CD14-positive monocyte (primary cell): ENCODE data around the gene ORC1. TPM values are rescaled to one million over a fixed set of nuclear protein-coding genes. Genes with fewer than 3 reads are reported as not detected.
A peak's percentile ranks its signal among the peaks of the same experiment; 100 is the strongest.

Experiments
- DNase-seq, 3 donors: peaks; one replicate each; pipeline ENCODE4 v3.0.0-alpha.2; 2011 to 2022
- H2AFZ ChIP-seq: 2 replicates; pipeline ENCODE4 v1.6.0; 2012; ENCODE audit warnings: mild to moderate bottlenecking, low read depth, low read length, inconsistent platforms; ENCODE audit not compliant: insufficient read depth, poor library complexity, severe bottlenecking
- H3K27ac ChIP-seq, 2 donors: 1 replicate in 1 of 2; 2 replicates in 1 of 2; pipeline ENCODE4 v1.5.1; 2012 to 2013; ENCODE audit warnings: low read length in 2 of 2, control low read depth in 1 of 2, inconsistent platforms in 1 of 2, low read depth in 1 of 2, mild to moderate bottlenecking in 1 of 2
- H3K27me3 ChIP-seq, 2 donors: one replicate each; pipeline versions ENCODE4 v1.6.0 to v1.6.1; 2011 to 2013; ENCODE audit warnings: low read length in 2 of 2; ENCODE audit not compliant: control insufficient read depth in 2 of 2, insufficient read depth in 2 of 2
- H3K36me3 ChIP-seq, 2 donors: replicated peaks in 1 of 2; 1 replicate in 1 of 2; 2 replicates in 1 of 2; pipeline versions ENCODE4 v1.5.1 to v1.6.1; 2012 to 2013; ENCODE audit warnings: low read length in 2 of 2, control low read depth in 1 of 2, inconsistent platforms in 1 of 2, mild to moderate bottlenecking in 1 of 2; ENCODE audit not compliant: insufficient read depth in 2 of 2, control insufficient read depth in 1 of 2
- H3K4me1 ChIP-seq, 2 donors: 1 replicate in 1 of 2; 2 replicates in 1 of 2; pipeline versions ENCODE4 v1.5.1 to v1.6.1; 2012 to 2013; ENCODE audit warnings: low read length in 2 of 2, control low read depth in 1 of 2, inconsistent platforms in 1 of 2, mild to moderate bottlenecking in 1 of 2, moderate library complexity in 1 of 2; ENCODE audit not compliant: insufficient read depth in 2 of 2, control insufficient read depth in 1 of 2
- H3K4me2 ChIP-seq: replicated peaks from 2 replicates; pipeline ENCODE3; 2012; ENCODE audit warnings: low read length, moderate library complexity, mild to moderate bottlenecking; ENCODE audit not compliant: poor library complexity, severe bottlenecking; ENCODE audit errors: extremely low read depth
- H3K4me3 ChIP-seq, 3 experiments: fragments of 200-600 bp in 1 of 3; sonication (generic) in 1 of 3; replicated peaks in 1 of 3; 1 replicate in 2 of 3; 2 replicates in 1 of 3; pipeline ENCODE4 v1.5.1; 2011 to 2013; ENCODE audit warnings: low read length in 3 of 3, mild to moderate bottlenecking in 3 of 3, control low read depth in 2 of 3, low read depth in 2 of 3, inconsistent platforms in 1 of 3, moderate library complexity in 1 of 3
- H3K79me2 ChIP-seq: 2 replicates; pipeline ENCODE4 v1.6.0; 2012; ENCODE audit warnings: mild to moderate bottlenecking, control low read depth, inconsistent platforms, low read length, moderate library complexity; ENCODE audit not compliant: insufficient read depth
- H3K9ac ChIP-seq: 2 replicates; pipeline ENCODE4 v1.6.0; 2017; ENCODE audit warnings: low read length, mild to moderate bottlenecking; ENCODE audit not compliant: insufficient read depth, poor library complexity, severe bottlenecking
- H3K9me3 ChIP-seq, 2 donors: replicated peaks in 1 of 2; 1 replicate in 1 of 2; 2 replicates in 1 of 2; pipeline versions ENCODE4 v1.5.1 to v1.6.1; 2012 to 2013; ENCODE audit warnings: low read length in 2 of 2, control low read depth in 1 of 2; ENCODE audit not compliant: control insufficient read depth in 1 of 2, insufficient read depth in 1 of 2
- H4K20me1 ChIP-seq: 2 replicates; pipeline ENCODE4 v1.6.0; 2012; ENCODE audit warnings: mild to moderate bottlenecking, low read length, control low read depth, moderate library complexity; ENCODE audit not compliant: insufficient read depth
- H3K27ac Mint-ChIP-seq, 7 donors: one replicate each; pipeline ENCODE4 v1.8.0; 2020; ENCODE audit warnings: mild to moderate bottlenecking in 7 of 7, mixed read lengths in 7 of 7, moderate library complexity in 6 of 7, inconsistent platforms in 2 of 7
- H3K27me3 Mint-ChIP-seq, 3 donors: one replicate each; pipeline ENCODE4 v1.8.0; 2021 to 2022; ENCODE audit warnings: low read depth in 3 of 3, mild to moderate bottlenecking in 3 of 3, mixed read lengths in 3 of 3, moderate library complexity in 3 of 3, inconsistent platforms in 1 of 3
- H3K36me3 Mint-ChIP-seq, 2 donors: one replicate each; pipeline ENCODE4 v1.8.0; 2020; ENCODE audit warnings: mixed read lengths in 2 of 2, inconsistent platforms in 1 of 2, mild to moderate bottlenecking in 1 of 2
- H3K4me1 Mint-ChIP-seq: one replicate; pipeline ENCODE4 v1.8.0; 2020; ENCODE audit warnings: mild to moderate bottlenecking, mixed read lengths
- H3K4me3 Mint-ChIP-seq, 2 donors: one replicate each; pipeline ENCODE4 v1.8.0; 2020; ENCODE audit warnings: mild to moderate bottlenecking in 2 of 2, mixed read lengths in 2 of 2, moderate library complexity in 1 of 2
- H3K9me3 Mint-ChIP-seq, 7 donors: one replicate each; pipeline ENCODE4 v1.8.0; 2020 to 2022; ENCODE audit warnings: mixed read lengths in 7 of 7, mild to moderate bottlenecking in 6 of 7, moderate library complexity in 6 of 7, inconsistent platforms in 2 of 7
- CTCF ChIP-seq: fragments of 200-600 bp; IDR thresholded peaks from one replicate; pipeline ENCODE4 v1.8.0; 2022; ENCODE audit warnings: antibody characterized with exemption, mild to moderate bottlenecking
- WGBS: methylation state at CpG from one replicate; pipeline ENCODE4 v1.1.5; 2013; ENCODE audit warnings: missing lambda C conversion rate; ENCODE audit not compliant: insufficient coverage; 5-methylcytosine and 5-hydroxymethylcytosine counted together
- intact Hi-C, 2 donors: fragments of 100-400 bp; cut with micrococcal nuclease; formaldehyde crosslinking; loops; one replicate each; pipeline versions ENCODE4 v1.15.0 to v1.15.1; 2023
- polyA plus RNA-seq, 3 donors: library from polyadenylated mRNA; depleted of rRNA in 1 of 3; unstranded in 2 of 3; stranded (reverse) in 1 of 3; fragments of 300-500 nt in 2 of 3; fragments of >200 nt in 1 of 3; fragmentation: Illumina TruSeq in 2 of 3; gene quantifications; 1 replicate in 2 of 3; 2 replicates in 1 of 3; pipeline ENCODE4 v1.2.3, GENCODE V29; 2012 to 2021

The ORC1 gene
- polyA plus RNA-seq, 3 donors = 0.12 to 0.27 TPM; not detected in 1

- Histone ChIP-seq H2AFZ (peak overlapping the region; percentile 98), H3K27me3 (no peaks in the 10 kb centered on the region), H3K79me2 (peaks cover 84% of the 10 kb centered on the region), H3K4me3 (peak overlapping the region; percentile 98 to 99 (median 98)), H3K4me2 (peak overlapping the region; percentile 82), H3K36me3 (peaks cover 14 to 42% of the 10 kb centered on the region in 2 donors), H3K27ac (peak overlapping the region; percentile 90 to 99), H3K4me1 (peaks cover 27 to 32% of the 10 kb centered on the region in 2 donors), H3K9ac (peak overlapping the region; percentile 90), H4K20me1 (no peaks in the 10 kb centered on the region), H3K9me3 (no peaks in the 10 kb centered on the region)
- peaks cover 0 to 1% (median 0%) of the 10 kb centered on the region in 3 donors for H3K27me3 Mint-ChIP-seq
- WGBS = 0% methylated on average over 11 of the region's 16 CpGs
- peak; percentile 60 to 80 (median 72) for DNase-seq
- H3K36me3 Mint-ChIP-seq = peaks cover 22 to 46% of the 10 kb centered on the region in 2 donors
- peaks cover 30% of the 10 kb centered on the region for H3K4me1 Mint-ChIP-seq
- H3K9me3 Mint-ChIP-seq = peaks cover 0 to 3% (median 0%) of the 10 kb centered on the region in 7 donors
- H3K27ac Mint-ChIP-seq = peak overlapping the region; percentile 98 to 99 (median 98)
- TF ChIP-seq CTCF = no peak
- H3K4me3 Mint-ChIP-seq = peak overlapping the region; percentile 100
- intact Hi-C loops = loop anchor here (1.0 to 10.0 kb wide), 7 partner anchors 38 to 529 kb away; partner anchors contain the start of genes NRDC (in 2 of the 2), BTF3L4 (in 1 of the 2), COA7 (in 1 of the 2) and TUT4 (in 1 of the 2)
Measured at GRCh38 chr1:52403566-52404115, 582 bp downstream of the ORC1 start.

GRCh38 chr1:52402860-52403240 is 1.4 kb downstream of the ORC1 start:
- Histone ChIP-seq H4K20me1 (no peaks in the 10 kb centered on the region), H3K4me2 (peak overlapping the region; percentile 82), H3K79me2 (peaks cover 76% of the 10 kb centered on the region), H2AFZ (peak overlapping the region; percentile 98), H3K27ac (peak overlapping the region in 1 of 2 donors; percentile 99), H3K9ac (no peak overlapping the region), H3K36me3 (peaks cover 6 to 34% of the 10 kb centered on the region in 2 donors), H3K4me3 (peak overlapping the region in 1 of 3 experiments; percentile 98), H3K27me3 (no peaks in the 10 kb centered on the region), H3K4me1 (peaks cover 27 to 32% of the 10 kb centered on the region in 2 donors), H3K9me3 (no peaks in the 10 kb centered on the region)
- Mint-ChIP-seq H3K4me1 (peaks cover 30% of the 10 kb centered on the region), H3K27me3 (peaks cover 0 to 1% (median 0%) of the 10 kb centered on the region in 3 donors), H3K9me3 (peaks cover 0 to 3% (median 0%) of the 10 kb centered on the region in 7 donors), H3K36me3 (peaks cover 17 to 40% of the 10 kb centered on the region in 2 donors), H3K4me3 (no peak overlapping the region), H3K27ac (peak overlapping the region in 2 of 7 donors; percentile 74 to 98)
- intact Hi-C loops = loop anchor here (5.0 to 10.0 kb wide), 5 partner anchors 152 to 528 kb away; partner anchors contain the start of genes NRDC (in 2 of the 2), BTF3L4 (in 1 of the 2), COA7 (in 1 of the 2) and TUT4 (in 1 of the 2)
- no peak for TF ChIP-seq CTCF
- WGBS = no CpG with 5 or more reads among the region's 3 CpGs
- no peak for DNase-seq
